Measurements from ENCODE around the gene TRAPPC14.
"Not testable (repeated sequence)": the region's sequence is repeated elsewhere in the genome, so short reads cannot be mapped to it uniquely, and the experiment has no call there.

TRAPPC14 gene, protein sequence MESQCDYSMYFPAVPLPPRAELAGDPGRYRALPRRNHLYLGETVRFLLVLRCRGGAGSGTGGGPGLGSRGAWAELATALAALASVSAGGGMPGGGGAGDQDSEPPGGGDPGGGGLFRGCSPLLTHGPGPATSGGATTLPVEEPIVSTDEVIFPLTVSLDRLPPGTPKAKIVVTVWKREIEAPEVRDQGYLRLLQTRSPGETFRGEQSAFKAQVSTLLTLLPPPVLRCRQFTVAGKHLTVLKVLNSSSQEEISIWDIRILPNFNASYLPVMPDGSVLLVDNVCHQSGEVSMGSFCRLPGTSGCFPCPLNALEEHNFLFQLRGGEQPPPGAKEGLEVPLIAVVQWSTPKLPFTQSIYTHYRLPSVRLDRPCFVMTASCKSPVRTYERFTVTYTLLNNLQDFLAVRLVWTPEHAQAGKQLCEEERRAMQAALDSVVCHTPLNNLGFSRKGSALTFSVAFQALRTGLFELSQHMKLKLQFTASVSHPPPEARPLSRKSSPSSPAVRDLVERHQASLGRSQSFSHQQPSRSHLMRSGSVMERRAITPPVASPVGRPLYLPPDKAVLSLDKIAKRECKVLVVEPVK

GRCh38 chr7:100158229-100159098 lies at the start of gene TRAPPC14:
Gene TRAPPC14, minus strand, starts transcription at chr7:100158723. Its CDS starts 224 bp downstream, at chr7:100158499.
- CTCF ChIA-PET: interaction anchor here (0.6 to 0.7 kb wide), 2 partner anchors 12 to 28 kb away, joined by 3 read pairs; no protein-coding TSS in a partner anchor

GRCh38 chr7:100204454-100204853 lies 45.9 kb upstream of the TRAPPC14 start:
- DNase-seq (ENCODE audit: low spot score): no peak
- ChIA-PET POLR2A (ENCODE audit: low non-redundant PET) (interaction anchor here (0.6 kb wide), 1 partner anchor 36 kb away, joined by 3 read pairs; the partner anchor contains the start of gene GAL3ST4), CTCF (no interaction called here)
- H3K27ac ChIP-seq: no peak overlapping the region
- TF ChIP-seq, protein P1, sequence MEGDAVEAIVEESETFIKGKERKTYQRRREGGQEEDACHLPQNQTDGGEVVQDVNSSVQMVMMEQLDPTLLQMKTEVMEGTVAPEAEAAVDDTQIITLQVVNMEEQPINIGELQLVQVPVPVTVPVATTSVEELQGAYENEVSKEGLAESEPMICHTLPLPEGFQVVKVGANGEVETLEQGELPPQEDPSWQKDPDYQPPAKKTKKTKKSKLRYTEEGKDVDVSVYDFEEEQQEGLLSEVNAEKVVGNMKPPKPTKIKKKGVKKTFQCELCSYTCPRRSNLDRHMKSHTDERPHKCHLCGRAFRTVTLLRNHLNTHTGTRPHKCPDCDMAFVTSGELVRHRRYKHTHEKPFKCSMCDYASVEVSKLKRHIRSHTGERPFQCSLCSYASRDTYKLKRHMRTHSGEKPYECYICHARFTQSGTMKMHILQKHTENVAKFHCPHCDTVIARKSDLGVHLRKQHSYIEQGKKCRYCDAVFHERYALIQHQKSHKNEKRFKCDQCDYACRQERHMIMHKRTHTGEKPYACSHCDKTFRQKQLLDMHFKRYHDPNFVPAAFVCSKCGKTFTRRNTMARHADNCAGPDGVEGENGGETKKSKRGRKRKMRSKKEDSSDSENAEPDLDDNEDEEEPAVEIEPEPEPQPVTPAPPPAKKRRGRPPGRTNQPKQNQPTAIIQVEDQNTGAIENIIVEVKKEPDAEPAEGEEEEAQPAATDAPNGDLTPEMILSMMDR (conservative IDR thresholded peaks at IDR 0.05; ENCODE audit: low read depth): no peak

More at GRCh38 chr7:100158229-100159098, at the start of gene TRAPPC14:
- TF ChIP-seq, protein P1 (conservative IDR thresholded peaks at IDR 0.05; ENCODE audit: low read depth): no peak
- peak; percentile 97 for DNase-seq (ENCODE audit: low spot score)
- peak within 1 kb of the TSS; percentile 93 for H3K27ac ChIP-seq
- POLR2A ChIA-PET (ENCODE audit: low non-redundant PET): interaction anchor here (0.8 to 1.0 kb wide), 3 partner anchors 10 to 269 kb away, joined by 3 to 4 read pairs (median 3); partner anchors contain the start of gene LAMTOR4

GRCh38 chr7:100200693-100201092 lies 42.2 kb upstream of the TRAPPC14 start:
- TF ChIP-seq, protein P1 (conservative IDR thresholded peaks at IDR 0.05; ENCODE audit: low read depth): no peak
- CTCF ChIA-PET: no interaction called here
- H3K27ac ChIP-seq: no peak overlapping the region
- DNase-seq (ENCODE audit: low spot score): no peak
- POLR2A ChIA-PET (ENCODE audit: low non-redundant PET): no interaction called here

DNA sequence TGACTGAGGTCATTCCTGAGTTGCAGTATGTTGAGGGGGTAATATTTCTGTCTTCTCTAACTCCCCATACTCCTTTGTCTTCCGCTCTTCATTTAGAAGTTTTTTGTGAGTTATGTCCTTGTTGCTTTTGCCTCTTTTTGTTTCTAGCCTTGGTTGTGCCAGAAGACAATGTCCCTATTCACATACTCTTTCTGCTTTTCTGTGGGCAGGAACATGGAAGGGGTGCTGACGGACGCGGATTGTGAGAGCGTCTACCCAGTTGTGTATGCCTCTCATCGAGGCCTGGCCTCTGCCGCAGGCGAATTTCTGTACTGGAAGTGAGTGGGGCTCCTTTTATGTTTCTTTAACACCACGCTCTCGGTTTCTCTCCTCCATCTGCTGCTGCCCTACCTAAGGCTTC lies 39.7 kb upstream of the TRAPPC14 start:
- no peak for DNase-seq (ENCODE audit: low spot score)
- CTCF ChIA-PET: no interaction called here
- H3K27ac ChIP-seq: no peak overlapping the region
- POLR2A ChIA-PET (ENCODE audit: low non-redundant PET): no interaction called here
- TF ChIP-seq, protein P1 (conservative IDR thresholded peaks at IDR 0.05; ENCODE audit: low read depth): no peak

DNA sequence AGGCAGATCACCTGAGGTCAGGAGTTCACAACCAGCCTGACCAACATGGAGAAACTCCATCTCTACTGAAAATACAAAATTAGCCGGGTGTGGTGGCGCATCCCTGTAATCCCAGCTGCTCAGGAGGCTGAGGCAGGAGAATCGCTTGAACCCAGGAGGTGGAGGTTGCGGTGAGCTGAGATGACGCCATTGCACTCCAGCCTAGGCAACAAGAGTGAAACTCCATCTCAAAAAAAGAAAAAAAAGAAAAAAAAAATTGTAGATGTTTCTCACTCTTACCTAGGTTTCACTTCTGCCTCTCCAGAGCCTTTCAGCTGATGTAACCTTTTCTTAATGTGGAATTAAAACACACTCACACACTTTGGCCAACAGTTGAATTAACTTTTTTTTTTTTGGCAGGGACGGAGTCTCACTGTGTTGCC lies 37.4 kb upstream of the TRAPPC14 start:
- POLR2A ChIA-PET (ENCODE audit: low non-redundant PET); H3K27ac ChIP-seq; DNase-seq (ENCODE audit: low spot score); CTCF ChIA-PET: not testable (repeated sequence)

DNA sequence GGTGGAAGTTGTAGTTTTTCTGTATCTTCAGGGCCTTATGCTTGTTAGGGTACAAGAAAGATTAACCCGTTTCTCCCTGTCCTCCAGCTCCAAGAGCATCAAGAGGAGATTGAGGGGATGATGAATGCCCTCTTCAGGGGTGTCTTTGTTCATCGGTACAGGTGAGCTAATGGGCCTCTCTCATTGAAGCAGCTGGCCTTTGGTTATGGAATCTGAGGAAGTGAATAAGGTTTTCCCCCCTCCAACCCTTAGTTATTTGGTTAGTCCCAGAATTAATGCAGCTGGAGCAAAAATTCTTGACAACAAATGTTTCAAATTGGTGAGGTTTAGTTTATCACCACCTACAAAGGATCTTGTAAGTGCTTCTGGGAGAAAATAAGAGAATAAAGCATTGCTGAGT lies 36.7 kb upstream of the TRAPPC14 start:
- POLR2A ChIA-PET (ENCODE audit: low non-redundant PET): no interaction called here
- TF ChIP-seq, protein P1 (conservative IDR thresholded peaks at IDR 0.05; ENCODE audit: low read depth): no peak
- CTCF ChIA-PET: interaction anchor here (1.5 kb wide), 1 partner anchor 62 kb away, joined by 3 read pairs; no protein-coding TSS in a partner anchor
- DNase-seq (ENCODE audit: low spot score): no peak
- H3K27ac ChIP-seq: no peak overlapping the region
